ENCODE results near the gene PLEKHJ1. TPM values are rescaled to one million over a fixed set of nuclear protein-coding genes. Genes with fewer than 3 reads are reported as not detected.

The PLEKHJ1 gene
- total and polyA plus RNA-seq, 9 of the 15 experiments (the other 6 are each of a cell fraction or from before 2014, with no cell fraction given), result 1.5 to 188 (median 63.9) TPM

GRCh38 chr19:2236314-2237050 is at the start of gene PLEKHJ1, which contains the start of gene SF3A2 (continued):
- TF ChIP-seq CCAR2 (IDR thresholded peaks at IDR 0.05; ENCODE audit: low read depth, low read length) (no peak), DMBX1 (CRISPR knock-in tag; IDR thresholded peaks at IDR 0.05; ENCODE audit: borderline replicate concordance) (no peak), IFI16 (CRISPR knock-in tag; IDR thresholded peaks at IDR 0.05) (no peak), FOXO4 (CRISPR knock-in tag; IDR thresholded peaks at IDR 0.05) (no peak), SNIP1 (IDR thresholded peaks at IDR 0.05; ENCODE audit: low read depth) (no peak), ZNF395 (CRISPR knock-in tag; IDR thresholded peaks at IDR 0.05) (peak; percentile 87), PHF8 (IDR thresholded peaks at IDR 0.05; ENCODE audit: borderline replicate concordance, low read length) (peak; percentile 82), TSHZ1 (CRISPR knock-in tag; IDR thresholded peaks at IDR 0.05) (no peak), OTX1 (CRISPR knock-in tag; IDR thresholded peaks at IDR 0.05) (no peak), DNMT1 (IDR thresholded peaks at IDR 0.05) (no peak), HMGXB4 (CRISPR knock-in tag; IDR thresholded peaks at IDR 0.05) (no peak; the same call in 1 of the 2 replicates), RFX7 (CRISPR knock-in tag; IDR thresholded peaks at IDR 0.05) (no peak), NCOA1 (IDR thresholded peaks at IDR 0.05; ENCODE audit: low read depth) (no peak), ZNF311 (CRISPR knock-in tag; IDR thresholded peaks at IDR 0.05) (no peak), SMARCA4 (IDR thresholded peaks at IDR 0.05) (no peak), IRF9 (tag; IDR thresholded peaks at IDR 0.05) (no peak), KDM2B (CRISPR knock-in tag; IDR thresholded peaks at IDR 0.05) (no peak), ZNF444 (CRISPR knock-in tag; IDR thresholded peaks at IDR 0.05) (no peak), CBX1 (IDR thresholded peaks at IDR 0.05; ENCODE audit: low read depth) (0 out of 2 replicates have a peak, but pooled peaks have one; percentile 17), PCBP2 (IDR thresholded peaks at IDR 0.05; ENCODE audit: low read depth, low read length, poor library complexity, severe bottlenecking) (no peak)

Measured in K562 (cell line).